HFFc6 (cell line): ENCODE measurements around the gene LRP2. TPM values are rescaled to one million over a fixed set of nuclear protein-coding genes. Genes with fewer than 3 reads are reported as not detected.

ENCODE experiments used
- DNase-seq: peaks from one replicate; pipeline ENCODE4 v3.0.0-alpha.2; 2018
- H3K27ac Mint-ChIP-seq: 2 replicates; pipeline ENCODE4 v1.8.0; 2020; ENCODE audit warnings: mild to moderate bottlenecking, mixed read lengths
- H3K27me3 Mint-ChIP-seq: 2 replicates; pipeline ENCODE4 v1.8.0; 2021; ENCODE audit warnings: mild to moderate bottlenecking, moderate library complexity, mixed read lengths; ENCODE audit not compliant: insufficient read depth
- H3K36me3 Mint-ChIP-seq: 2 replicates; pipeline ENCODE4 v1.8.0; 2021; ENCODE audit warnings: low read depth, mixed read lengths
- H3K4me1 Mint-ChIP-seq: 2 replicates; pipeline ENCODE4 v1.8.0; 2020; ENCODE audit warnings: low read depth, mixed read lengths
- H3K4me3 Mint-ChIP-seq: 2 replicates; pipeline ENCODE4 v1.8.0; 2020; ENCODE audit warnings: mild to moderate bottlenecking, moderate library complexity, mixed read lengths
- H3K9me3 Mint-ChIP-seq: 2 replicates; pipeline ENCODE4 v1.8.0; 2020; ENCODE audit warnings: mild to moderate bottlenecking, mixed read lengths
- total RNA-seq, 6 experiments: library from RNA; stranded (reverse); fragmentation: NEBNext Ultra II Directional; extraction: Animal tissue kit (Norgen Biotek cat#: 25700); gene quantifications; 2 replicates in 1 of 6; 3 replicates in 5 of 6; pipeline ENCODE4 v1.2.3, GENCODE V29; 2021
- TF ChIP-seq, protein P1 (sequence below): fragments of 200-600 bp; sonication (generic); IDR thresholded peaks from 2 replicates; pipeline ENCODE4 v1.5.0; 2021; ENCODE audit warnings: antibody characterized with exemption, mild to moderate bottlenecking

Gene LRP2
- total RNA-seq, 6 experiments from 2014 or later: not detected

DNA sequence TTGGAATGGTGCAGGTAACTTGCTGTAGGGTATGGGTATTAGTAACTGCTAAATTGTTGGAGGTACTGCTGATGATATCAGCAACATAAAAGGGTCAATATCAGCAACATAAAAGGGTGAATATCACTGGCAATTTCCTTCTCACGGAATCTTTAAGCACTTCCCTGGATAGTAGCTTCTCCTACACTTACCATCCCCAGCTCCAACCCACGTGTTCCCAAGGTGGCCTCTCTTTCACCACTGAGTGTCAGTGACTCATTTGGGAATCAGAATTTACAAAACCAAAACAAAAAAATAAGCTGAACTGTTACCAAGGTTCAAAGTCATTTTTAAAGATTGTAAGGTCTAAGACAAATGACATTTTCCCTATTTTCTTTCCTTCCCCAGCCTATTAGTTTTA lies 70.8 kb downstream of the LRP2 start:
- Mint-ChIP-seq H3K27ac (no peak overlapping the region), H3K9me3 (peaks cover 25% of the 10 kb centered on the region), H3K4me1 (no peaks in the 10 kb centered on the region), H3K4me3 (no peak overlapping the region), H3K36me3 (peaks cover 5% of the 10 kb centered on the region; the same call in 1 of the 2 replicates), H3K27me3 (no peaks in the 10 kb centered on the region)
- no peak for DNase-seq
- TF ChIP-seq, protein P1, sequence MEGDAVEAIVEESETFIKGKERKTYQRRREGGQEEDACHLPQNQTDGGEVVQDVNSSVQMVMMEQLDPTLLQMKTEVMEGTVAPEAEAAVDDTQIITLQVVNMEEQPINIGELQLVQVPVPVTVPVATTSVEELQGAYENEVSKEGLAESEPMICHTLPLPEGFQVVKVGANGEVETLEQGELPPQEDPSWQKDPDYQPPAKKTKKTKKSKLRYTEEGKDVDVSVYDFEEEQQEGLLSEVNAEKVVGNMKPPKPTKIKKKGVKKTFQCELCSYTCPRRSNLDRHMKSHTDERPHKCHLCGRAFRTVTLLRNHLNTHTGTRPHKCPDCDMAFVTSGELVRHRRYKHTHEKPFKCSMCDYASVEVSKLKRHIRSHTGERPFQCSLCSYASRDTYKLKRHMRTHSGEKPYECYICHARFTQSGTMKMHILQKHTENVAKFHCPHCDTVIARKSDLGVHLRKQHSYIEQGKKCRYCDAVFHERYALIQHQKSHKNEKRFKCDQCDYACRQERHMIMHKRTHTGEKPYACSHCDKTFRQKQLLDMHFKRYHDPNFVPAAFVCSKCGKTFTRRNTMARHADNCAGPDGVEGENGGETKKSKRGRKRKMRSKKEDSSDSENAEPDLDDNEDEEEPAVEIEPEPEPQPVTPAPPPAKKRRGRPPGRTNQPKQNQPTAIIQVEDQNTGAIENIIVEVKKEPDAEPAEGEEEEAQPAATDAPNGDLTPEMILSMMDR: no peak

DNA sequence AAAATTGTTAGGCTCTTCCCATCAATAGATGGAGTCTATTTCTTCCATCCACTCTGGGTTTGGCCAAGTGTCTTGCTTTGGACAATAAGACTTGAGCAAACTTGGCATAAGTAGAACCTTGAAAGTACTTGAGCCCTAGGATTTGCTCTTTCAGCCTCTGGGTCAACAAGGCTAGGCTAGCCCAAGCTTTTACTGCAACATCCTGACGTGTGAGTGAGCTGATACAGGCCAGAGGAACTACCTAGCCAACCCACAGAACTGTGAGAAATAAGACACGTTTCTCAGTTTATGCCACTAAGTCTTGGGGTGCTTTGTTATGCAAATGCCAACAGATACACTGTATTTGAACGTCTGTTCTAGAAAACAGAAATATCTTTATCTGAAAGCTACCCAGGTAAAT lies 71.9 kb downstream of the LRP2 start:
- no peaks in the 10 kb centered on the region for H3K27me3 Mint-ChIP-seq
- no peak overlapping the region for H3K27ac Mint-ChIP-seq
- DNase-seq: no peak
- TF ChIP-seq, protein P1: no peak
- H3K9me3 Mint-ChIP-seq: peaks cover 23% of the 10 kb centered on the region
- no peaks in the 10 kb centered on the region for H3K4me1 Mint-ChIP-seq
- peaks cover 5% of the 10 kb centered on the region; the same call in 1 of the 2 replicates for H3K36me3 Mint-ChIP-seq
- H3K4me3 Mint-ChIP-seq: no peak overlapping the region

DNA sequence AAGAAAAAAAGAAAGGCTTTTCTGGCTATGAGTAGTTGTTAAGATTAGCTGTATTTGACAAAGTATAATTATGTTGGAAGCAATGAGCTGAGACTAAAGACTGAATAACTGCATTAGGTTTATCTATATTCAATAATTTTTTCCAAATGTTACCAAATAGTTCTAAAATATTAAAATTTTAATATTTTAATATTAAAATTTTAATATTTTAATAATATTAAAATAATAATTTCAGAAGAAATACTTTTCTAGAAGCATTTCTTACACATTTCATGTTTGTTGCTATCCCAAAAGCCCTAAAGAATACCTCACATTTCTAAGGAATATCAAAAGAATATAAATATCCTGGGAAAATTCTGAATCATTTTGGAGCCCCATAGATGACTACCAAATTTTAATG lies 74.7 kb downstream of the LRP2 start:
- Mint-ChIP-seq H3K36me3 (peaks cover 5% of the 10 kb centered on the region; the same call in 1 of the 2 replicates), H3K4me3 (no peak overlapping the region), H3K4me1 (no peaks in the 10 kb centered on the region), H3K9me3 (peaks cover 24% of the 10 kb centered on the region), H3K27ac (no peak overlapping the region), H3K27me3 (no peaks in the 10 kb centered on the region; the same call in 1 of the 2 replicates)
- TF ChIP-seq, protein P1: no peak
- DNase-seq: no peak

DNA sequence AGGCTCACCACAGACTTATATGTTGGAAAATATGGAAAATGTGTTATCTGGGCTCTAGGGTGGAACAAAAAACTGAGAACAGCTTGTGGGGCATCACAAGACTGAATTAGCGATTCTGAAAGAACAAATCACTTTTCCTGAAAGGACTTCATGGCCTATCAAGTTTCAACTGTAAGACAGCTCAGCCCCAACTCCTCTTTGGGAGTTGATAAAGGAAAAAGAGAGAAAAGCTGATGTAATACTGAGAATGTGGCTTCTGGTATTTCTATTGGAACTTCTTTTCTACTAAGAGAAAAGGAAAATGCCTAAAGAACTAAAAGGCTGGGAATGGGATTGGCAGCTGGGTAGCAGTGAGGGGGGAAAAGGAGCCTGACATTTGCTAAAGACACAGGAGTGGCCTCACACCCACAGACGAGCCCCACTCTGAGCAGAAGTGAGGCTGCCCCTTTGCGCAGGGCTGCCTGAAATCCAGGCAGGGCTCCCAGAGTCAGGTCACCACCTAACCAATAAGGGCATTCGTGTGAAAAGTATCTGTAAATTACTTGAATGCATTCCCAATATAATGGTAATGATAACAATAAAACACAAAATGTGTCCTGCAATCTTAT lies 75.6 kb downstream of the LRP2 start:
- no peak overlapping the region for H3K4me3 Mint-ChIP-seq
- H3K27me3 Mint-ChIP-seq: no peaks in the 10 kb centered on the region; the same call in 1 of the 2 replicates
- H3K36me3 Mint-ChIP-seq: peaks cover 5% of the 10 kb centered on the region; the same call in 1 of the 2 replicates
- H3K27ac Mint-ChIP-seq: no peak overlapping the region
- TF ChIP-seq, protein P1: no peak
- no peaks in the 10 kb centered on the region for H3K4me1 Mint-ChIP-seq
- no peak for DNase-seq
- H3K9me3 Mint-ChIP-seq: peaks cover 24% of the 10 kb centered on the region

DNA sequence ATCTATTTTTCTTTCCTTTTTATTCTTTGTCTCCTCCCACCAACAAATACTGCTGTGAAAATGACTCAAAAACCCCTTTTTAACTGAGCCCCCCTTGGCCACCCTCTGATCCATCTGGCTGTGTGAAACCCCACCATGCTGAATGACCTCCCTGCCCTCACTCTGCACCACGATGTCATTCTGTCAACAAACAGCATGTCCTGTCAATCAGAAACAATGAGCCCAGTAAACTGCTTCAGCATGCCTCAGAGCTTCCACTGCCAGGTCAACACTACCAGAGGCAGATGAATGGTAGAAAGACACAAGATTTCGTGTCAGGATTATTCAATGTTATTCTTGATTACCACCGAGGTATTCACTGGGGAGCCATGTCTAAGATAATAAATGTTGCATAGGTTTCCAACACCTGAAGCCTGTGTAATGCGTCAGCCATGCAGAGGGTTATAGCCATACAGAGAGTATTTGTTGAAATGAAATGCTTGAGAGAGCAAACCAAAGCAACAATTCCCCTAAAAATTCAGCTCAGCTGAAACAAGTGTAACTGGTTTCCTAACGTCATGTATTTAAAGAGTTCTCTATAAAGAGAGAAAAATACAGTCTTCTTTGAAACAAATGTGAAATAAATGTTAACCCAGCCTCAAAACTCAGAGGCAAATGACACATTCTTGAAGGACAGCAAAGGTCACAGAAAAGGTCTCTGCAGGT lies 76.7 kb downstream of the LRP2 start:
- DNase-seq: no peak
- Mint-ChIP-seq H3K27me3 (no peaks in the 10 kb centered on the region; the same call in 1 of the 2 replicates), H3K36me3 (peaks cover 8% of the 10 kb centered on the region), H3K4me3 (no peak overlapping the region), H3K27ac (no peak overlapping the region), H3K4me1 (no peaks in the 10 kb centered on the region), H3K9me3 (peaks cover 33% of the 10 kb centered on the region)
- TF ChIP-seq, protein P1: no peak
